GM13977 (cell line): ENCODE measurements around the gene RREB1.

ENCODE experiments used
- DNase-seq: peaks from one replicate; pipeline ENCODE4 v3.0.0; 2012; ENCODE audit warnings: low spot score
- CTCF ChIP-seq: IDR thresholded peaks from 2 replicates; pipeline ENCODE4 v1.5.1; 2012; ENCODE audit warnings: mild to moderate bottlenecking, control low read depth; ENCODE audit not compliant: insufficient read depth; ENCODE audit errors: extremely low read depth, missing control alignments
- in situ Hi-C: fragments of 300-500 bp; cut with MboI; formaldehyde crosslinking; loops from one replicate; pipeline ENCODE4 v1.12.0; 2022; ENCODE audit warnings: low sequenced_read_pairs, low pct_unique_long_range_greater_than_20kb, mixed read lengths, inconsistent platforms; ENCODE audit not compliant: unreplicated experiment

Gene RREB1

DNA sequence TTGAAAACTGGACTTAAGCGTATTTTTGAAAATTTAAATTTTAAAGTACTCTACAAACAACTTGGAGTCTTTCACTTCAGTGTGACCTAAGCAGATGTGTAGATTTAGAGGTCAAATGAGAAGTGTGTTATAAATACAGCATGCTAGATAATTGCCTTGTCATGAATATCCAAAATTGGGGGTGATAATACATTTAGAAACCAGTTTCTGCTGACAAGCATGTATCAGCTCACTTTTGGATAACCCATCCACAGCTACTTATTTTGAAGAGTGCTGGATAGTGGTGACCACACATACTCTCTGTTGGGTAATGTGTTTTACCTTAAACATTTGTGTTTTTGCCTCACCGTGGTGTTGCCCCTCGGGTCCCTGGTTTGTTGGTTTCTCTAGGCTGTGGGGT is 14.9 kb downstream of the RREB1 start:
- TF ChIP-seq CTCF: no peak
- in situ Hi-C loops: no loop called here
- DNase-seq: no peak

- no peak for TF ChIP-seq CTCF
- in situ Hi-C loops: no loop called here
- no peak for DNase-seq
These were observed 16.4 kb downstream of the RREB1 start for GRCh38 chr6:7124114-7124513.

DNA sequence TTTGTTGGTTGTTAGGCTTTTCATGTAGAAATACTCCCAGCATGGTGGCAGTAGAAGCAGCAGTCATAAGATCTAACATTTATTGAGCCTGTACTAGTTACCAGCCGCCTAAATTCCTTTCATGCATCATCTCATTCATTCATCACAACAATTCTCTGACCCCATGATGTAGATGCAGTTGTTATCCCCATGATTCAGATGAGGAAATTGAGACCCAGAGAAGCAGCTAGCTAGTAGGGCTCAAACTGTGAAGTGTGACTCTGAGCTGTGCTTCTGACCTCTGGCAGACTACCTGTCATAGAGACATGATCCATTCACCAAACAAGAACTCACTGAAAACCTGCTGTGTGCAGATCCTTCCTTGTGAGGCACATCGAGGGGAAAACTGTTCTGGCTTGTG is 16.9 kb downstream of the RREB1 start:
- in situ Hi-C loops: no loop called here
- DNase-seq: no peak
- TF ChIP-seq CTCF: no peak

- no peak for TF ChIP-seq CTCF
- DNase-seq: no peak
- in situ Hi-C loops: no loop called here
These were observed 17.5 kb downstream of the RREB1 start for GRCh38 chr6:7125290-7125689.

- no peak for TF ChIP-seq CTCF
- in situ Hi-C loops: no loop called here
- no peak for DNase-seq
These were observed 19.0 kb downstream of the RREB1 start for GRCh38 chr6:7126754-7127153.

GRCh38 chr6:7127680-7128079 is 19.9 kb downstream of the RREB1 start:
- in situ Hi-C loops: no loop called here
- no peak for DNase-seq
- no peak for TF ChIP-seq CTCF

GRCh38 chr6:7129360-7129759 is 21.6 kb downstream of the RREB1 start:
- no peak for TF ChIP-seq CTCF
- in situ Hi-C loops: no loop called here
- DNase-seq: no peak
